Measurements from ENCODE around the gene KLF11.
A peak's percentile ranks its signal among the peaks of the same experiment; 100 is the strongest.

Gene KLF11

GRCh38 chr2:10043256-10043905, at the start of gene KLF11:
Gene KLF11 (plus strand): TSS chr2:10043550. CDS start chr2:10043717, 167 bp downstream.
- DNase-seq: peak; percentile 92

GRCh38 chr2:9994462-9994861, 48.9 kb upstream of the KLF11 start:
- DNase-seq: no peak

- no peak for DNase-seq
Measured at GRCh38 chr2:9995059-9995458, 48.3 kb upstream of the KLF11 start.

- no peak for DNase-seq
Measured at GRCh38 chr2:9996321-9996720, 47.0 kb upstream of the KLF11 start.

GRCh38 chr2:9997936-9998335, 45.4 kb upstream of the KLF11 start:
- no peak for DNase-seq

- DNase-seq: no peak
Measured at GRCh38 chr2:9998916-9999654, 44.3 kb upstream of the KLF11 start.

GRCh38 chr2:9999693-10000092, 43.7 kb upstream of the KLF11 start:
- no peak for DNase-seq

GRCh38 chr2:10000541-10000940, 42.8 kb upstream of the KLF11 start:
- no peak for DNase-seq

GRCh38 chr2:10001586-10001985, 41.8 kb upstream of the KLF11 start:
- peak; percentile 36 for DNase-seq

GRCh38 chr2:10002109-10002508, 41.2 kb upstream of the KLF11 start:
- DNase-seq: no peak

GRCh38 chr2:10002681-10003080, 40.7 kb upstream of the KLF11 start:
- no peak for DNase-seq

- DNase-seq: no peak
Measured at GRCh38 chr2:10003206-10004125, 39.9 kb upstream of the KLF11 start.

GRCh38 chr2:10004401-10004800, 38.9 kb upstream of the KLF11 start:
- DNase-seq: no peak

- DNase-seq: no peak
Measured at GRCh38 chr2:10004836-10005235, 38.5 kb upstream of the KLF11 start.

- DNase-seq: no peak
Measured at GRCh38 chr2:10005461-10006235, 37.7 kb upstream of the KLF11 start.

- no peak for DNase-seq
Measured at GRCh38 chr2:10006236-10007161, 36.9 kb upstream of the KLF11 start.

- no peak for DNase-seq
Measured at GRCh38 chr2:10007435-10007834, 35.9 kb upstream of the KLF11 start.

GRCh38 chr2:10007921-10008808, 35.2 kb upstream of the KLF11 start:
- DNase-seq: no peak

- no peak for DNase-seq
Measured at GRCh38 chr2:10008809-10009176, 34.6 kb upstream of the KLF11 start.

- no peak for DNase-seq
Measured at GRCh38 chr2:10009271-10009810, 34.0 kb upstream of the KLF11 start.
